Measurements from ENCODE around the gene CDX1. TPM values are rescaled to one million over a fixed set of nuclear protein-coding genes. Genes with fewer than 3 reads are reported as not detected.

CDX1 gene
- polyA plus RNA-seq, 3 donors = not detected

DNA sequence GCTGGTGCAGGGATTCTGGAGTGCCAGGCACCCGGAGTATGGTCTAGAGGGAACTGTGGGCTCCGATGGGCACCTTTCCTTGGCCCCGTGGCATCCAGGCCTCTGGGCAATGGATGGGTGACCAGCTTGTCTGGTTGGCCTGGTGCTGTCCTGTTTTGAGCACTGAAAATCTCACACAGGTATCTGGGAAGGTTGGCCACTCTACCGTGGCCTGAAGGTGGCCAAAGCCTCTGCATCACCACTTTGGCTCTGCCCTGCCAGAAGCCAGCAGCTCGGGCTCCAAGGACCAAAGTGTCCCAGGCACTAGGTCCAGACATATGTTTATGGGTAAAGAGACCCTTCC, 52.1 kb downstream of the CDX1 start:
- Mint-ChIP-seq H3K9me3 (peaks cover 0 to 2% (median 0%) of the 10 kb centered on the region in 7 donors), H3K4me1 (peaks cover 7% of the 10 kb centered on the region), H3K27ac (no peak overlapping the region), H3K36me3 (no peaks in the 10 kb centered on the region), H3K27me3 (ENCODE audit: low read depth in 3 of 3) (peaks cover 6 to 17% (median 15%) of the 10 kb centered on the region in 3 donors), H3K4me3 (no peak overlapping the region)
- no peaks in the 10 kb centered on the region for H3K79me2 ChIP-seq (ENCODE audit: insufficient read depth, low read length)
- no peak overlapping the region for H3K9ac ChIP-seq (ENCODE audit: insufficient read depth, low read length, poor library complexity, severe bottlenecking)
- H3K4me3 ChIP-seq (replicated peaks in 1 of 3; ENCODE audit: low read depth in 2 of 3, low read length in 3 of 3) = no peak overlapping the region
- no peaks in the 10 kb centered on the region for H3K4me1 ChIP-seq (ENCODE audit: control insufficient read depth in 1 of 2, insufficient read depth in 2 of 2, low read length in 2 of 2)
- no peak overlapping the region for H2AFZ ChIP-seq (ENCODE audit: insufficient read depth, low read depth, low read length, poor library complexity, severe bottlenecking)
- intact Hi-C loops (cut with micrococcal nuclease) = loop anchor here (1.0 to 2.0 kb wide), 3 partner anchors 57 to 88 kb away; no protein-coding TSS in a partner anchor
- WGBS (ENCODE audit: insufficient coverage) = 100% methylated on average over 4 of the region's 5 CpGs
- H4K20me1 ChIP-seq (ENCODE audit: insufficient read depth, low read length) = no peaks in the 10 kb centered on the region
- H3K9me3 ChIP-seq (replicated peaks in 1 of 2; ENCODE audit: control insufficient read depth in 1 of 2, insufficient read depth in 1 of 2, low read length in 2 of 2) = no peaks in the 10 kb centered on the region
- H3K27ac ChIP-seq (ENCODE audit: low read depth in 1 of 2, low read length in 2 of 2) = no peak overlapping the region
- TF ChIP-seq, protein P1, sequence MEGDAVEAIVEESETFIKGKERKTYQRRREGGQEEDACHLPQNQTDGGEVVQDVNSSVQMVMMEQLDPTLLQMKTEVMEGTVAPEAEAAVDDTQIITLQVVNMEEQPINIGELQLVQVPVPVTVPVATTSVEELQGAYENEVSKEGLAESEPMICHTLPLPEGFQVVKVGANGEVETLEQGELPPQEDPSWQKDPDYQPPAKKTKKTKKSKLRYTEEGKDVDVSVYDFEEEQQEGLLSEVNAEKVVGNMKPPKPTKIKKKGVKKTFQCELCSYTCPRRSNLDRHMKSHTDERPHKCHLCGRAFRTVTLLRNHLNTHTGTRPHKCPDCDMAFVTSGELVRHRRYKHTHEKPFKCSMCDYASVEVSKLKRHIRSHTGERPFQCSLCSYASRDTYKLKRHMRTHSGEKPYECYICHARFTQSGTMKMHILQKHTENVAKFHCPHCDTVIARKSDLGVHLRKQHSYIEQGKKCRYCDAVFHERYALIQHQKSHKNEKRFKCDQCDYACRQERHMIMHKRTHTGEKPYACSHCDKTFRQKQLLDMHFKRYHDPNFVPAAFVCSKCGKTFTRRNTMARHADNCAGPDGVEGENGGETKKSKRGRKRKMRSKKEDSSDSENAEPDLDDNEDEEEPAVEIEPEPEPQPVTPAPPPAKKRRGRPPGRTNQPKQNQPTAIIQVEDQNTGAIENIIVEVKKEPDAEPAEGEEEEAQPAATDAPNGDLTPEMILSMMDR (IDR thresholded peaks at IDR 0.05) = no peak
- DNase-seq = no peak
- no peaks in the 10 kb centered on the region for H3K27me3 ChIP-seq (ENCODE audit: control insufficient read depth in 2 of 2, insufficient read depth in 2 of 2, low read length in 2 of 2)
- H3K36me3 ChIP-seq (replicated peaks in 1 of 2; ENCODE audit: control insufficient read depth in 1 of 2, insufficient read depth in 2 of 2, low read length in 2 of 2) = no peaks in the 10 kb centered on the region
- no peak overlapping the region for H3K4me2 ChIP-seq (replicated peaks; ENCODE audit: extremely low read depth, low read length, poor library complexity, severe bottlenecking)

DNA sequence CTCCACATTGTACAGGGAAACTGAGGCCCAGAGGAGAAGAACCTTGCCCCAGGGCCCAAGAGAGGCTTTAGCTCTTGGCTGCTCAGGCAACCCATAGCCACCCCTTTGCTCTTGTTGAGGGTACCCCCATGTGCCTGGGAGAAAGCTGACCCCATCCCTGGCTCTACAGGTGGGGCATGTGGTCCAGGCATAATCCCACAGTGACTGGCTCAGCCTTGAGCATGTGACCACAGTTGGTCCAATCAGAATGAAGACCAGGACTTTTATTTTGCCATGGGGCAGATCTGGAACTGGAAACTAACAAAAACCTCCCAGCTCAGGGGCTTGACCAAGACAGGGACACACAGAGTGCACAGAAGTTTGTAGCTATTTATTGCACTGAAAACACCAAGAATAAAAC, 52.6 kb downstream of the CDX1 start:
- Histone ChIP-seq H2AFZ (ENCODE audit: insufficient read depth, low read depth, low read length, poor library complexity, severe bottlenecking) (no peak overlapping the region), H3K27ac (ENCODE audit: low read depth in 1 of 2, low read length in 2 of 2) (no peak overlapping the region), H4K20me1 (ENCODE audit: insufficient read depth, low read length) (no peaks in the 10 kb centered on the region), H3K4me2 (replicated peaks; ENCODE audit: extremely low read depth, low read length, poor library complexity, severe bottlenecking) (no peak overlapping the region), H3K9me3 (replicated peaks in 1 of 2; ENCODE audit: control insufficient read depth in 1 of 2, insufficient read depth in 1 of 2, low read length in 2 of 2) (no peaks in the 10 kb centered on the region), H3K4me3 (replicated peaks in 1 of 3; ENCODE audit: low read depth in 2 of 3, low read length in 3 of 3) (no peak overlapping the region), H3K79me2 (ENCODE audit: insufficient read depth, low read length) (no peaks in the 10 kb centered on the region), H3K9ac (ENCODE audit: insufficient read depth, low read length, poor library complexity, severe bottlenecking) (no peak overlapping the region), H3K36me3 (replicated peaks in 1 of 2; ENCODE audit: control insufficient read depth in 1 of 2, insufficient read depth in 2 of 2, low read length in 2 of 2) (no peaks in the 10 kb centered on the region), H3K4me1 (ENCODE audit: control insufficient read depth in 1 of 2, insufficient read depth in 2 of 2, low read length in 2 of 2) (no peaks in the 10 kb centered on the region), H3K27me3 (ENCODE audit: control insufficient read depth in 2 of 2, insufficient read depth in 2 of 2, low read length in 2 of 2) (no peaks in the 10 kb centered on the region)
- TF ChIP-seq, protein P1 (IDR thresholded peaks at IDR 0.05) = no peak
- intact Hi-C loops (cut with micrococcal nuclease) = loop anchor here in 1 of 2 donors (2.0 kb wide), 1 partner anchor 88 kb away; no protein-coding TSS in a partner anchor
- Mint-ChIP-seq H3K4me3 (no peak overlapping the region), H3K4me1 (peaks cover 7% of the 10 kb centered on the region), H3K9me3 (peaks cover 0 to 2% (median 0%) of the 10 kb centered on the region in 7 donors), H3K36me3 (no peaks in the 10 kb centered on the region), H3K27ac (no peak overlapping the region), H3K27me3 (ENCODE audit: low read depth in 3 of 3) (peaks cover 6 to 17% (median 13%) of the 10 kb centered on the region in 3 donors)
- DNase-seq = no peak
